Panc1 (cell line): ENCODE results near the gene LCOR. TPM values are rescaled to one million over a fixed set of nuclear protein-coding genes. Genes with fewer than 3 reads are reported as not detected.

ENCODE experiments used
- ATAC-seq: fragments of 200-7000 bp; cut with Tn5 transposase; 2 replicates; pipeline ENCODE4 v1.9.1; 2020; ENCODE audit warnings: mild to moderate bottlenecking, moderate library complexity
- BruUV-seq: library from RNA; stranded (reverse); fragments of 400-500 nt; replicated peaks from 2 replicates; lab custom pipeline; 2021; lab: Mats Ljungman, UMichigan
- CTCF ChIA-PET: fragments of 300-600 bp; sonication (Branson Sonifier 250); formaldehyde crosslinking; loops from one replicate; lab custom pipeline; 2022; ENCODE audit warnings: antibody characterized with exemption; lab: Charles Lee
- POLR2A ChIA-PET: fragments of 300-600 bp; sonication (Branson Sonifier 250); formaldehyde crosslinking; loops from one replicate; lab custom pipeline; 2022; ENCODE audit warnings: antibody characterized with exemption; lab: Charles Lee
- DNase-seq: peaks from one replicate; pipeline ENCODE4 v3.0.0-alpha.2; 2010; ENCODE audit warnings: low read depth, low spot score
- H3K27ac ChIP-seq: 2 replicates; pipeline ENCODE4 v1.5.1; 2011; ENCODE audit warnings: mild to moderate bottlenecking, low read length, inconsistent platforms
- H3K27me3 ChIP-seq: fragments of 200-500 bp; sonication (Bioruptor generic); 2 replicates; pipeline ENCODE4 v1.6.0; 2014; ENCODE audit warnings: low read length, inconsistent platforms; ENCODE audit not compliant: control insufficient read depth, insufficient read depth
- H3K36me3 ChIP-seq: fragments of 200-500 bp; sonication (Bioruptor generic); 2 replicates; pipeline ENCODE4 v1.5.1; 2014; ENCODE audit warnings: inconsistent platforms, mild to moderate bottlenecking, low read length, moderate library complexity; ENCODE audit not compliant: control insufficient read depth, insufficient read depth
- H3K4me1 ChIP-seq: 2 replicates; pipeline ENCODE4 v1.5.1; 2011; ENCODE audit warnings: inconsistent platforms, mild to moderate bottlenecking, low read length, moderate library complexity; ENCODE audit not compliant: control insufficient read depth, insufficient read depth
- H3K4me3 ChIP-seq, 2 experiments: 2 replicates each; pipeline ENCODE4 v1.5.1; 2011 to 2012; ENCODE audit warnings: low read depth in 2 of 2, low read length in 2 of 2, mild to moderate bottlenecking in 2 of 2, inconsistent platforms in 1 of 2, moderate library complexity in 1 of 2
- H3K9me3 ChIP-seq: fragments of 200-500 bp; sonication (Bioruptor generic); 2 replicates; pipeline ENCODE4 v1.5.1; 2014; ENCODE audit warnings: low read depth, mild to moderate bottlenecking, inconsistent platforms, low read length, moderate library complexity; ENCODE audit not compliant: control insufficient read depth, insufficient read depth
- CTCF ChIP-seq: fragments of 450-650 bp; IDR thresholded peaks from 2 replicates; pipeline ENCODE4 v1.5.1; 2017; ENCODE audit warnings: mild to moderate bottlenecking
- POLR2AphosphoS5 ChIP-seq: IDR thresholded peaks from 2 replicates; pipeline ENCODE4 v1.6.1; 2012; ENCODE audit warnings: mild to moderate bottlenecking, low read depth, low read length, moderate library complexity
- REST ChIP-seq, 2 experiments: IDR thresholded peaks; 2 replicates each; pipeline ENCODE4 v1.6.1; 2011 to 2012; ENCODE audit warnings: low read depth in 2 of 2, control low read depth in 1 of 2, low read length in 1 of 2, mild to moderate bottlenecking in 1 of 2, moderate library complexity in 1 of 2; ENCODE audit not compliant: insufficient read depth in 1 of 2
- SIN3A ChIP-seq: IDR thresholded peaks from 2 replicates; pipeline ENCODE4 v1.6.1; 2012; ENCODE audit warnings: low read depth, mild to moderate bottlenecking, low read length, moderate library complexity, borderline replicate concordance; ENCODE audit not compliant: insufficient read depth
- TCF7L2 ChIP-seq: IDR thresholded peaks from 2 replicates; pipeline ENCODE4 v1.6.1; 2011; ENCODE audit warnings: mild to moderate bottlenecking, low read depth, low read length, inconsistent platforms
- in situ Hi-C: cut with HindIII; loops from 2 replicates; pipeline ENCODE4 v1.10.0; 2016; ENCODE audit warnings: low sequenced_read_pairs, low pct_unique_long_range_greater_than_20kb
- intact Hi-C: fragments of 100-400 bp; cut with micrococcal nuclease; formaldehyde crosslinking; loops from one replicate; pipeline ENCODE4 v1.10.0; 2022; ENCODE audit not compliant: unreplicated experiment
- total RNA-seq: library from RNA; stranded (reverse); gene quantifications from one replicate; pipeline ENCODE4 v1.2.1, GENCODE V29; 2021; ENCODE audit not compliant: unreplicated experiment

LCOR gene
- total RNA-seq, 1 experiment from 2014 or later = 58.0 TPM

DNA sequence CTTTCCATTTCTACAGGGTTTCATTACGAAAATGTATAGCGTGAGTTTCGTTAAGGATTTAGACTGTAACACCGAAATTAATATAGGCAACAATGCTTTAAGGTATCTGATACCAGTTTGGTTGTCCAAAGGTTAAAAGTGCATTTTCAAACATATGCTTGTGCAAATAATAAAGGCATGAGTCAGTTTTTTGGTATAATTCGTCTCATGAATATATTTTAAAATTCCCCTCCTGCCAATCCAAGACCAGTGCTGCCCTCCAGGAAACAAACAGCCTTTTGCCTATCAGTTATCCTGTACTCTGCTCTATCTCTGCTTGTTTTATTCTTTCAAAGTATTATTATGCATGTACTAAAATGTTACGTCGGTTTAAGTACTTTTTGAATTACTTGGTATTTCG, 2.0 kb downstream of the LCOR start:
- Histone ChIP-seq H3K4me1 (peaks cover 37% of the 10 kb centered on the region), H3K36me3 (no peaks in the 10 kb centered on the region), H3K9me3 (no peaks in the 10 kb centered on the region), H3K4me3 (peak overlapping the region; percentile 76 to 91), H3K27ac (peak overlapping the region; percentile 83), H3K27me3 (no peaks in the 10 kb centered on the region)
- ChIA-PET POLR2A (no interaction called here), CTCF (no interaction called here)
- in situ Hi-C loops = no loop called here
- no peak for DNase-seq
- intact Hi-C loops = no loop called here
- ATAC-seq = no peak
- TF ChIP-seq REST (IDR thresholded peaks at IDR 0.05; ENCODE audit: insufficient read depth in 1 of 2, low read depth in 2 of 2, low read length in 1 of 2) (no peak), CTCF (no peak), SIN3A (no peak), POLR2AphosphoS5 (no peak), TCF7L2 (no peak)
- TSS peak; percentile 65 for BruUV-seq

DNA sequence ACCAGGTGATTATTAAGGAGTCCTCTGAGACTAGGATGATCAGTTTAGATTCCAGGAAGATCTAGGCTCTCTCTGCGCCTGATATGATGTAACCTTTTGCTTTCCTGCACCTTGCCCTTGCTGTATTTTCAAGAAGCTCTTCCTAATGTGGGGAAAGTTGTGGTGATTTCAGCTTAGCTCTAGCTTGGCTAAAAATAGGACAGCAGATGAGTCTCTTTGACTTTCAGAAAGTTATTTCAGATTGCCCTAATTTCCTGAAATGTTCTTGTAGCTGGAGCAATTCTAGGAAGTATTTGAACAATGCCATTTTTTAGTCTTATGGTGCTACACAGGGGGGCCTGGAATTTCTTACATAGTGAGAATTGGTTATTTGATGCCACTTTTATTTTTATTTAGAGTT, 3.8 kb downstream of the LCOR start:
- Histone ChIP-seq H3K27me3 (no peaks in the 10 kb centered on the region), H3K4me3 (no peak overlapping the region), H3K36me3 (no peaks in the 10 kb centered on the region), H3K9me3 (no peaks in the 10 kb centered on the region), H3K4me1 (peaks cover 40% of the 10 kb centered on the region), H3K27ac (peak overlapping the region; percentile 17; the same call in 1 of the 2 replicates)
- DNase-seq (no peak), ATAC-seq (no peak)
- in situ Hi-C loops (no loop called here), intact Hi-C loops (no loop called here)
- ChIA-PET CTCF (no interaction called here), POLR2A (no interaction called here)
- no TSS peak for BruUV-seq
- no peak for TF ChIP-seq CTCF
- TF ChIP-seq TCF7L2 = no peak
- no peak for TF ChIP-seq REST (IDR thresholded peaks at IDR 0.05; ENCODE audit: insufficient read depth in 1 of 2, low read depth in 2 of 2, low read length in 1 of 2)
- TF ChIP-seq POLR2AphosphoS5 = no peak
- no peak for TF ChIP-seq SIN3A
